HL-60 (cell line): ENCODE data around the gene NHSL1.

ENCODE experiments used
- DNase-seq, 2 experiments: peaks; one replicate each; pipeline ENCODE4 v3.0.0-alpha.2; 2010 to 2020; ENCODE audit warnings: low read depth in 1 of 2, low spot score in 1 of 2
- H3K27ac ChIP-seq: fragments of 250-450 bp; sonication (Bioruptor Pico); replicated peaks from 2 replicates; pipeline ENCODE4 v1.5.1; 2020; ENCODE audit warnings: mild to moderate bottlenecking, moderate library complexity
- H3K27me3 ChIP-seq: fragments of 250-450 bp; sonication (Bioruptor Pico); 2 replicates; pipeline ENCODE4 v1.5.1; 2021; ENCODE audit warnings: mild to moderate bottlenecking, moderate library complexity; ENCODE audit not compliant: insufficient read depth, poor library complexity, severe bottlenecking
- H3K4me3 ChIP-seq: replicated peaks from 2 replicates; pipeline ENCODE4 v1.5.1; 2011; ENCODE audit warnings: mild to moderate bottlenecking, control low read depth, low read length; ENCODE audit not compliant: insufficient read depth
- CTCF ChIP-seq: IDR thresholded peaks from one replicate; pipeline ENCODE4 v1.5.1; 2011; ENCODE audit warnings: low read length, control low read depth, inconsistent platforms; ENCODE audit not compliant: insufficient read depth
- GABPA ChIP-seq: IDR thresholded peaks from 2 replicates; pipeline ENCODE4 v1.6.1; 2012; ENCODE audit warnings: low read depth
- POLR2AphosphoS5 ChIP-seq: IDR thresholded peaks from 2 replicates; pipeline ENCODE4 v1.6.1; 2012; ENCODE audit warnings: low read depth
- REST ChIP-seq: IDR thresholded peaks from 2 replicates; pipeline ENCODE4 v1.6.1; 2012; ENCODE audit warnings: low read depth; ENCODE audit not compliant: insufficient replicate concordance
- SPI1 ChIP-seq: IDR thresholded peaks from 2 replicates; pipeline ENCODE4 v1.6.1; 2012; ENCODE audit warnings: low read depth, mild to moderate bottlenecking, borderline replicate concordance

The NHSL1 gene

GRCh38 chr6:138531387-138531786 lies 32.1 kb upstream of the NHSL1 start:
- no peaks in the 10 kb centered on the region for H3K27me3 ChIP-seq
- no peak overlapping the region for H3K4me3 ChIP-seq
- no peak for DNase-seq
- TF ChIP-seq REST (no peak), POLR2AphosphoS5 (no peak), CTCF (no peak)
- H3K27ac ChIP-seq = no peak overlapping the region

GRCh38 chr6:138529478-138529877 lies 30.2 kb upstream of the NHSL1 start:
- Histone ChIP-seq H3K27me3 (no peaks in the 10 kb centered on the region), H3K27ac (no peak overlapping the region), H3K4me3 (no peak overlapping the region)
- TF ChIP-seq CTCF (no peak), SPI1 (no peak), POLR2AphosphoS5 (no peak), GABPA (no peak), REST (no peak)
- DNase-seq = no peak

GRCh38 chr6:138528956-138529355 lies 29.7 kb upstream of the NHSL1 start:
- TF ChIP-seq SPI1 (no peak), REST (no peak), POLR2AphosphoS5 (no peak), GABPA (no peak), CTCF (no peak)
- H3K27ac ChIP-seq = no peak overlapping the region

More at GRCh38 chr6:138528956-138529355, 29.7 kb upstream of the NHSL1 start:
- H3K4me3 ChIP-seq = no peak overlapping the region
- DNase-seq = no peak
- no peaks in the 10 kb centered on the region for H3K27me3 ChIP-seq
